DOHH2 (cell line): ENCODE results near the gene RAVER2.

ENCODE experiments used
- EZH2phosphoT487 ChIP-seq: fragments of 200-600 bp; sonication (generic); IDR thresholded peaks from 2 replicates; pipeline ENCODE4 v1.6.1; 2017; ENCODE audit warnings: borderline replicate concordance, mild to moderate bottlenecking, antibody characterized with exemption, low read length, moderate library complexity, mixed read lengths
- TF ChIP-seq, protein P1 (sequence below): fragments of 200-600 bp; sonication (generic); IDR thresholded peaks from one replicate; pipeline ENCODE4 v1.5.1; 2014; ENCODE audit warnings: antibody characterized with exemption, mild to moderate bottlenecking, low read depth, low read length; ENCODE audit not compliant: poor library complexity, severe bottlenecking

DNA sequence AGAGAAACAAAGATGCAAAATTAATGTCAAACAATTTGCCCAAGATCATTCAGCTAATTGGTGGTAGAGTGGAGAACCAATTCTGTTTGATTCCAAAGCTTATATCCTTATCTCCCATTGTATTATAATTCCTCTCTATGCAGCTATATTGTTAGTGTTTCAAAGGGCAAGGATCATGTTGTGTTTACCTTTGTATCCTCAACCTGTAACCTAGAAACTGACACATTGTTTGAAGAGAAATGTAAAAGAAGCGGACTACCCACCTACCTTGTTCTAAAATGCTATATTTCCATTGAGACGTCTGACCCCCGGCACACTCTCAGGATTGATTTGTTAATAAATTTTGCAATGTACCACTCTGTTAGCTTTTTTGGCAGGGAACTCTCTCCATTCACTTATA is 9.3 kb downstream of the RAVER2 start:
- TF ChIP-seq, protein P1, sequence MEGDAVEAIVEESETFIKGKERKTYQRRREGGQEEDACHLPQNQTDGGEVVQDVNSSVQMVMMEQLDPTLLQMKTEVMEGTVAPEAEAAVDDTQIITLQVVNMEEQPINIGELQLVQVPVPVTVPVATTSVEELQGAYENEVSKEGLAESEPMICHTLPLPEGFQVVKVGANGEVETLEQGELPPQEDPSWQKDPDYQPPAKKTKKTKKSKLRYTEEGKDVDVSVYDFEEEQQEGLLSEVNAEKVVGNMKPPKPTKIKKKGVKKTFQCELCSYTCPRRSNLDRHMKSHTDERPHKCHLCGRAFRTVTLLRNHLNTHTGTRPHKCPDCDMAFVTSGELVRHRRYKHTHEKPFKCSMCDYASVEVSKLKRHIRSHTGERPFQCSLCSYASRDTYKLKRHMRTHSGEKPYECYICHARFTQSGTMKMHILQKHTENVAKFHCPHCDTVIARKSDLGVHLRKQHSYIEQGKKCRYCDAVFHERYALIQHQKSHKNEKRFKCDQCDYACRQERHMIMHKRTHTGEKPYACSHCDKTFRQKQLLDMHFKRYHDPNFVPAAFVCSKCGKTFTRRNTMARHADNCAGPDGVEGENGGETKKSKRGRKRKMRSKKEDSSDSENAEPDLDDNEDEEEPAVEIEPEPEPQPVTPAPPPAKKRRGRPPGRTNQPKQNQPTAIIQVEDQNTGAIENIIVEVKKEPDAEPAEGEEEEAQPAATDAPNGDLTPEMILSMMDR, result no peak
- TF ChIP-seq EZH2phosphoT487, result no peak
